ENCODE measurements around the gene HIPK4.
A peak's percentile ranks its signal among the peaks of the same experiment; 100 is the strongest.

HIPK4 gene

GRCh38 chr19:40420766-40421765 is 31.1 kb upstream of the HIPK4 start:
- peak overlapping the region; percentile 58 for H3K4me3 ChIP-seq (ENCODE audit: low read depth, low read length)
- TF ChIP-seq, protein P1, sequence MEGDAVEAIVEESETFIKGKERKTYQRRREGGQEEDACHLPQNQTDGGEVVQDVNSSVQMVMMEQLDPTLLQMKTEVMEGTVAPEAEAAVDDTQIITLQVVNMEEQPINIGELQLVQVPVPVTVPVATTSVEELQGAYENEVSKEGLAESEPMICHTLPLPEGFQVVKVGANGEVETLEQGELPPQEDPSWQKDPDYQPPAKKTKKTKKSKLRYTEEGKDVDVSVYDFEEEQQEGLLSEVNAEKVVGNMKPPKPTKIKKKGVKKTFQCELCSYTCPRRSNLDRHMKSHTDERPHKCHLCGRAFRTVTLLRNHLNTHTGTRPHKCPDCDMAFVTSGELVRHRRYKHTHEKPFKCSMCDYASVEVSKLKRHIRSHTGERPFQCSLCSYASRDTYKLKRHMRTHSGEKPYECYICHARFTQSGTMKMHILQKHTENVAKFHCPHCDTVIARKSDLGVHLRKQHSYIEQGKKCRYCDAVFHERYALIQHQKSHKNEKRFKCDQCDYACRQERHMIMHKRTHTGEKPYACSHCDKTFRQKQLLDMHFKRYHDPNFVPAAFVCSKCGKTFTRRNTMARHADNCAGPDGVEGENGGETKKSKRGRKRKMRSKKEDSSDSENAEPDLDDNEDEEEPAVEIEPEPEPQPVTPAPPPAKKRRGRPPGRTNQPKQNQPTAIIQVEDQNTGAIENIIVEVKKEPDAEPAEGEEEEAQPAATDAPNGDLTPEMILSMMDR (IDR thresholded peaks at IDR 0.05; ENCODE audit: low read depth, low read length, missing control alignments) = peak; percentile 99
- in situ Hi-C loops (cut with HindIII; ENCODE audit: low sequenced_read_pairs) = no loop called here
- peak; percentile 72 for DNase-seq (ENCODE audit: low read depth)

DNA sequence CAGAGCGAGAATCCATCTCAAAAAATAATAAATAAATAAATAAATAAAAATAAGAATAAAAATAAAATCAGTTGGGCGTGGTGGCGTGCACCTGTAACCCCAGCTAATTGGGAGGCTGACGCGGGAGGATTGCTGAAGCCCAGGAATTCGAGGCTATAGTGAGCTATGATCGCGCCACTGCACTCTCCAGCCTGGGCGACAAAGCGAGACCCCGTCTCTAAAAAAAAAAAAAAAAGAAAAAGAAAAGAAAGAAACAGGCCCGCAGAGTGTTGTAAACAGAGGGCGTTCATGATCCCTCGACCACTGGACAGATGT is 30.4 kb upstream of the HIPK4 start:
- no peak for DNase-seq (ENCODE audit: low read depth)
- TF ChIP-seq, protein P1 (IDR thresholded peaks at IDR 0.05; ENCODE audit: low read depth, low read length, missing control alignments) = no peak
- in situ Hi-C loops (cut with HindIII; ENCODE audit: low sequenced_read_pairs) = no loop called here
- H3K4me3 ChIP-seq (ENCODE audit: low read depth, low read length) = peak overlapping the region; percentile 58

DNA sequence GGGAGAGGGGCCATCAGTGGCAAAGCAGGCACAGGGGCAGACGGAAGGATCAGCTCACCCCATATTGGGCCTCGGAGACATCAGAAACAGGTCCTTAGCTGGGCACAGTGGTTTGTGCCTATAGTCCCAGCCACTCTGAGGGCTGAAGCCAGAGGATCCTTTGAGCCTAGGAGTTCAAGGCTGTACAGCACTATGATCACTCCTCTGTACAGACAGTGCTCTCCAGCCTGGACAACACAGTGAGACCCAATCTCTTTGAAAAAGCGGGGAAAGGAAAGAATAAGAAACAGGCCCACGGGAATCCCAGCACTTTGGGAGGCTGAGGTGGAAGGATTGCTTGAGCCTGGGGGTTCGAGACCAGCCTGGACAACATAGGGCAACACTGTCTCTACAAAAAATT is 29.8 kb upstream of the HIPK4 start:
- no peak overlapping the region for H3K4me3 ChIP-seq (ENCODE audit: low read depth, low read length)
- no peak for DNase-seq (ENCODE audit: low read depth)
- TF ChIP-seq, protein P1 (IDR thresholded peaks at IDR 0.05; ENCODE audit: low read depth, low read length, missing control alignments) = no peak
- in situ Hi-C loops (cut with HindIII; ENCODE audit: low sequenced_read_pairs) = no loop called here

DNA sequence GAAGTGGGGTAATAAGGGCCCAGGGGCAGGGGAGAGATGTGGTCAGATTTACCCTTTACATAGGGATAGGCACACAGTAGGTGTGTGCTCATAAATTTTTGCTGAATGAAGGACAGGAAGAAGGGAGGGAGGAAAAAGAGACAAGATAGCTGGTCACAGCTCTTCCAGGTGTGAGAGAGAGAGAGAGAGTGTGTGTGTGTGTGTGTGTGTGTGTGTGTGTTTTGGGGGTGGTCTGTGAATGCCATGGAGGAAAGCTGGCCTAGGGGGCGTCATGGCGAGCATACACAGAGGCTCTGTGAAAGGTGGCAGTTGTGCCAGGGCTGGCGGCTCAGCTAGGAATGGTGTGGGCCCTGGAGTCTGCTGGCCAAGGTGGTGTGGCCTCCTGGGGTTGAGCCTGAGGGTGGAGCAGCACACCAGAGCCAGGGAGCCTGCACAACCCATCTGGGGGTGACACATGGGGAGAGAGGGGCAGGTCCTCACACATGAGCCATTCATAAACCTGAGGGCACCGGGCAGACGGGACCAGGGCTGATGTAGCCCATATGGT is 29.2 kb upstream of the HIPK4 start:
- in situ Hi-C loops (cut with HindIII; ENCODE audit: low sequenced_read_pairs) = no loop called here
- no peak overlapping the region for H3K4me3 ChIP-seq (ENCODE audit: low read depth, low read length)
- TF ChIP-seq, protein P1 (IDR thresholded peaks at IDR 0.05; ENCODE audit: low read depth, low read length, missing control alignments) = no peak

DNA sequence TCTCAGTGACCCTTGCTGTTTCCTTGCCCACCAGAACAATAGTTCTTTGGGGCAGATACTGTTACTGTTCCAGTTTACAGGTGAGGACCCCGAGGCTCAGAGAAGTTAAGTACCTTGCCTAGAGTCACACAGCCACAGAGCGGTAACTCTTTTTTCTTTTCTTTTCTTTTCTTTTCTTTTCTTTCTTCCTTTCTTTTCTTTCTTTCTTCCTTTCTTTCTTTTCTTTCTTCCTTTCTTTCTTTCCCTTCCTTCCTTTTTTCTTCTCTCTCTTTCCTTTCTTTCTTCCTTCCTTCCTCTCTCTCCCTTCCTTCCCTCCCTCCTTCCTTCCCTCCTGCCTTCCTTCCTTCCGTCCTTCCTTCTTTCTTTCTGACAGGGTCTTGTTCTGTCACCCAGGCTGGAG is 28.1 kb upstream of the HIPK4 start:
- in situ Hi-C loops (cut with HindIII; ENCODE audit: low sequenced_read_pairs) = no loop called here

More for the DNA sequence above, 29.2 kb upstream of the HIPK4 start:
- no peak for DNase-seq (ENCODE audit: low read depth)

GRCh38 chr19:40417643-40417981 is 27.6 kb upstream of the HIPK4 start:
- in situ Hi-C loops (cut with HindIII; ENCODE audit: low sequenced_read_pairs) = no loop called here
- no peak overlapping the region for H3K4me3 ChIP-seq (ENCODE audit: low read depth, low read length)
- no peak for DNase-seq (ENCODE audit: low read depth)
- TF ChIP-seq, protein P1 (IDR thresholded peaks at IDR 0.05; ENCODE audit: low read depth, low read length, missing control alignments) = no peak

More for the DNA sequence above, 28.1 kb upstream of the HIPK4 start:
- TF ChIP-seq, protein P1 (IDR thresholded peaks at IDR 0.05; ENCODE audit: low read depth, low read length, missing control alignments) = no peak
- no peak overlapping the region for H3K4me3 ChIP-seq (ENCODE audit: low read depth, low read length)
- no peak for DNase-seq (ENCODE audit: low read depth)

All from astrocyte of the cerebellum (primary cell).